GM19240 (cell line): ENCODE data around the gene HSPB6.
"Not testable (repeated sequence)": the region's sequence is repeated elsewhere in the genome, so short reads cannot be mapped to it uniquely, and the experiment has no call there.

ENCODE experiments used
- DNase-seq: peaks from one replicate; pipeline ENCODE4 v3.0.0; 2011; ENCODE audit warnings: low spot score; ENCODE audit not compliant: insufficient read length

Gene HSPB6, protein sequence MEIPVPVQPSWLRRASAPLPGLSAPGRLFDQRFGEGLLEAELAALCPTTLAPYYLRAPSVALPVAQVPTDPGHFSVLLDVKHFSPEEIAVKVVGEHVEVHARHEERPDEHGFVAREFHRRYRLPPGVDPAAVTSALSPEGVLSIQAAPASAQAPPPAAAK

DNA sequence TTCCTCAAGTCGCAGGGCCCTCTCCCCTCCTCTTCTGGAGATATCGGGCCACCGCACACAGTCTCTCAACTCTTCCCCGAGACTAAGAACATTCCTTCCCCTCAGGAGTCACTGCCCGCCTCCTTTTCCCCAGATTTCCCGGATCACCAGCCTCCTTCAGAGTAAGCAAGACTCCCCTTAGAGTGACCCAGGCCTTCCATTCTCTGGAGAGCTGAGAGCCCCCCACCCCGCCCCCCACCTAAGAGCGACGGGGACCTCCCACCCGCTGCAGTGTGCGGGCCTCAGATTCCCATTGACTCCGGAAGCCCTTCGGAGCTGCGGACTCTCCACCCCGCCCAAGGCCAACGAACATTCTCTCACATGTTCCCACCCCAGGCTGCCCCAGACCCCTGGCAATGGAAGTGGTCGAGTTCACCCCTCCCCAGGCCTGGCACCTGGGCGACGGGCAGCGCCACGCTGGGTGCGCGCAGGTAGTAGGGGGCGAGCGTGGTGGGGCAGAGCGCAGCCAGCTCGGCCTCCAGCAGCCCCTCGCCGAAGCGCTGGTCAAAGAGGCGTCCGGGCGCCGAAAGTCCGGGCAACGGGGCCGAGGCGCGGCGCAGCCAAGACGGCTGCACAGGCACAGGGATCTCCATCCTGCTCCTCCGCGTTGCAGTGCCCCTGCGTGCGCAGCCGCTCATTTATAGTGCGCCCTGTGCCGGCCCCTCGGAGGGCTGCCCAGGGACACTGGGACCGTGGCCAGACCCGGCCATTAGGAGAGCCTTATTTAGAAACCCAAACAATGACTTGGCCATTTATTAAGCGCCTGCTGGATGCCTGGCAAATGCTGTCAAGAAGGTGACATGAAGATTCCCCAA lies at the start of gene HSPB6:
Gene HSPB6 (minus strand): TSS at position 653 of the 854 bp plus-strand sequence. CDS start 21 bp downstream, at position 632.
- DNase-seq: no peak

DNA sequence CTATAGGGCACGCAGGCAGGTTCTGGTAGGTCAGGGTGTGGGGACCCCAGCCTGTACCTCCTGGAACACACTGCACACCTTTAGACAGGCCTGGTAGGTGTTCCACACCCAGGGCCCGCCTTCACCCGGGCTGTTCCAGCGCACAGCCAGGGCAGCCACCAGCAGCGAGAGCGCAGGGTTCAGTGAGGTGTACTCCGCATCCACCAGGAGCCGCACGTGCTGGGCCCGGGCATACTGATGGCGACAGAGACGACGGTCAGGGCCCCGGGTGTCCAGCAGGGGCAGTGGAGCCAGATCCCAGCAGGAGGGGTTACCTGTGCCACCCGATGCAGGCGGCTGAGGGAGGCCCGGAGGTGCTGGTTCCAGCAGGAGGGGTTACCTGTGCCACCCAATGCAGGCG lies 49.8 kb upstream of the HSPB6 start:
- no peak for DNase-seq

DNA sequence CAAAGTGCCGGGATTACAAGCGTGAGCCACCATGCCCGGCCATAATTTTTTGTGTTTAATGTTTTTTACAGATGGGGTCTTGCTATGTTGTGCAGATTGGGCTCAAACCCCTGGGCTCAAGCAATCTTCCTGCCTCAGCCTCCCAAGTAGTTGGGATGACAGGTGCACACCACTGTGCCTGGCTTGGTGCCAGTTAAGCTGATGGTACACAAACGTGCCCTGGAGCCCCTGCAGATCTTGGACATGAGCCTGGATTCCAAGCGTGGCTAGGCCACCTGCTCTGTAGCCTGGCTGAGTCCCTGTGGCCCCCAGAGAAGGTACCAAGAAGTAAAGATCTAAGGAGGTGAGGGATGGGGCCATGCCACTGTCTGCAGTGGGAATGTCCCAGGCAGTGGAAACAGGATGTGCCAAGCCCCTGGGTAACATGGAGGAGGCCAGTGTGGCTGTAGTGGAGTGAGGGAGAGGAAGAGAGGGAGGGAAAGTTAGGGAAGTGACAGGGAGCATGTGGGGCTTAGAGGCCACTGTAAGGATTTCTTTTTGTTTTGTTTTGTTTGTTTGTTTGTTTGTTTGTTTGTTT lies 48.8 kb upstream of the HSPB6 start:
- DNase-seq: no peak

DNA sequence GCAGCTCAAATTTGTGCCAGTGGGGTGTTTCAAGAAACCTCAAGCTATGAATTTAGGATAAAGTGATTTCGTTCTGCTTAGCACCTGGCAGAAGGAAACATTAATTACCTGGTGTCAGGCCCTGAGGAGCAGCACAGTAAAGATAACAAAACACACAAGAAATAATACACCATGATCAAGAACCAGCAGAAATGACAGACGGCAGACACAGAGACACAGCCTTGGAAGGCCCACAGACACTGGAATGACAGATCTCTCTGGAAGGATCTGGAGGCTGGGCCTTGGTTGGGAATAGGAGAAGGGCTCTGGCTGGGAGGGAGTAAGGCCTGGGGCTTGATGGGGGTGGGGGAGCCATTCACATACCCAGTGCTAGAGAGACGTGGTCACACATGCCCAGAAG lies 45.0 kb upstream of the HSPB6 start:
- no peak for DNase-seq

DNA sequence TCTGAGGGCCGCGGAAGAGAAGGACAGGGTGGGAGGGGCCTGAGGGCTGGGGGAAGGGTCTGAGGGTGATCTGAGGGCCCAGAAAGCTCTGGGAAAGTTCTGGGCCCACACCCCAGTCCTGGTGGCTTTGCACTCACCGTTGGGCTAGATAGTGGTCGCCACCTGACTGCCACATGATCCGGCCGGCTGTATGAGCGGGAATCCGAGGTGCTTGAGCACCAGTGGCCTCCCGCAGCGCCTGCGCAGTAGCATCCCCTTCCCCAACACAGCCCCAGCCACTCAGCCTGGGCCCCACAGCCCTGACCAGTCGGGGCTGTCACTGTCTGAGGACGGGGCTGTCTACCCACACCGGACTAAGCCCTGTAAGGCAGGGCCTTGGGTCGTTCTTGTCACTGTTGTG lies 40.8 kb upstream of the HSPB6 start:
- DNase-seq: no peak

DNA sequence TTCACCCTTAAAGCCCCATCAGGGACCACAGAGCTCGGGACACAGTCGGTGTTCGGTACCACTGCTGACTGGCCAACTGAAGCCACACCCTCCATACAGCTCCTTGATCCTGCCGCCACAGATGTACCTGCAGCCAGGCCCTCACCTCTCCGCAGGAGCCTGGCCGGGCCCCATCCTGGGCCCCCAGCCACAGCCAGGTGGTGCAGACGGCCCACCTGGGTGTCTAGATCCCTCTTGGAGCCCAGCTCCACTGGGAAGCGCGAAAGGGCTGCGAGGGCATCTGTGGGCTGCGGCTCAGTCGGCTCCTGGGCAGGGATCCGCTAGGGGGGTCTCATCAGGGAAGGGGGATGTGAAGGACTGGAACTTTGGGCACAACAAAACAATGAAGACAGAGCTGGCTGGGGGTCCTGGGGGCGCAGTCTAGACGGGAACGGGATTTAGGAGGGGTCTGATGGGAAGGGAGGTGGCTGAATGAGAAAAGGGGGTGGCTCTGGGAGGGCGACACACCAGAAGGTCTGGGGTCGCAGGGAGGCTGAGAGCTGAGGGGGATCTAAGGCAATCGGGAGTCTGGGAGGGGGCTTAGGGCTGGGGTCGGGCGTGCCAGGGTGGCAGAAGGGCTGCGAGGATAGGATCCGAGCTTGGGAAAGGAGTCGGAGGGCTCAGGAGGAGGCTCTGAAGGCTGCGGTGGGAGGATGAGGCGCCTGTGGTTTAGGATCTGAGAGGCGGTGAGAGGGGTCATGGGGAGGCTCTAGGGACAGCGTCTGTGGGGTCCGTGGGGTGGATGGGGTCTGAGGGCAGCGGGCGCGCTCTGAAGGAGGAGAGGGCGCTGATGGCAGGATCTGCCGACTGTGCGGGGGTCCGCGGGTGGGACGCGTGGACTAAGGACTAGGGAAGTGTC lies 40.1 kb upstream of the HSPB6 start:
- no peak for DNase-seq

DNA sequence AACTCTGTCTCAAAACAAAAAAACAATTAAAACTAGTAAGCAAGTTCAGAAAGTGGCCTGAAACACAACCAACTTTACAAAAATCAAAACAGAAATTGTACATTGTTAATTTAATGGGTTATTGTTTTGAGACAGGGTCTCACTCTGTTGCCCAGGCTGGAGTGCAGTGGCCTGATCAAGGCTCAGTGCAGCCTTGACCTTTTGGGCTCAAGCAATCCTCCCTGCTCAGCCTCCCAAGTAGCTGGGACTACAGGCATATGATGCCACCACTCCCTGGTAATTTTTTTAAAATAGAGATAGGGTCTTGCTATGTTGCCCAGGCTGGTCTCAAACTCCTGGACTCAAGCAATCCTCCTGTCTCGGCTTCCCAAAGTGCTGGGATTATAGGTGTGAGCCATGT lies 38.7 kb upstream of the HSPB6 start:
- not testable (repeated sequence) for DNase-seq

DNA sequence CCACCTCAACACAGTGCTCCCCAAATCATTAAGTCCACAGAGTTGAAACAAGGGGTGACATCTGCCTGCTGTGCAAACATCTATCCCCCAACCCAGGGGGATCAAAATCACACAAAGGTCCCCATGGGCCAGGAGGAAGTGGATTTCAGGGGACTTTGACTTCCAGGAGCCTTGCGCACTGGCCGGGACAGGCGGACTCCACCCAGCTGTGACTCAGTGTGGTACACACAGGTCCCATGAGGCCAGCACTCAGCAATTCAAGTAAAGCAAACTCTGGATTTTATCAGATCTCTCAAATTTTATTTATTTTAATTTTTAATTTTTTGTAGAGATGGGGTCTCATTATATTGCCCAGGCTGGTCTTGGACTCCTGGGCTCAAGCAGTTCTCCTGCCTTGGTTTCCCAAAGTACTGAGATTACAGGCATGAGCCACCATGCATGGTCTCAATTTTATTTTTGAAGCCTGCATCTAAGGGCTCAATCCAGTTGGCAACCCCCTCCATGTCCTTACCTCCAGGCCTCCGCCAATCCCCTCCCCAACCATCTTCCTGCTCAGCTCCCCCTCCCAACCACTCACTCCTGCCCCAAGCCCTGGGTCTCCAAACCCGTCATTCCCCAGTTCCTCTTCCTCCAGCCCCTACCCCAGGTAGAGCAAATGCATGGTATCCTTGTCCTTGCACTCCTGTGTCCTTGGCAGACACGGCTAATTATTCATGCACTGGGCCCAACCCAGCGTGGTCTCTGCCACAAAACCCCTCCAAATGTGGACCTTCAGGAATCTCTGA lies 36.7 kb upstream of the HSPB6 start:
- no peak for DNase-seq

DNA sequence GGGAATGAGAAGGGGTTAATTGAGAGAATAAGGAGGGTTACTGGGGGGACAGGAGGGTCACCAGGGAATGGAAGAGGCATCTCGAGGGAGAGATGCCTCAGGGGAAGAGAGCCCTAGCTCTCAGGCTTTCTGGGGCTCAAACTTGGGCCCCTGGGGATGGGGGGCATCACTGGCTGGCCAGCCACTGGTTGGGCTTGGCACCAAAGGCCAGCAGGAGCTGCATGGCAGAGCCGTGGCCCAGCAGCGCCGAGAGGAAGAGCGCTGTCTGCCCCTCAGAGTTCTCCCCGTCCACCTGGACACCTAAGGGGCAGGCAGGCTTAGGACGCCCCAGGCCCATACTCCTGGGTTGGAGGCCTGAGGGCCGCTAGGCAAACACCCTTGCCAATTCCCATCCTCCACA lies 36.1 kb upstream of the HSPB6 start:
- DNase-seq: no peak

DNA sequence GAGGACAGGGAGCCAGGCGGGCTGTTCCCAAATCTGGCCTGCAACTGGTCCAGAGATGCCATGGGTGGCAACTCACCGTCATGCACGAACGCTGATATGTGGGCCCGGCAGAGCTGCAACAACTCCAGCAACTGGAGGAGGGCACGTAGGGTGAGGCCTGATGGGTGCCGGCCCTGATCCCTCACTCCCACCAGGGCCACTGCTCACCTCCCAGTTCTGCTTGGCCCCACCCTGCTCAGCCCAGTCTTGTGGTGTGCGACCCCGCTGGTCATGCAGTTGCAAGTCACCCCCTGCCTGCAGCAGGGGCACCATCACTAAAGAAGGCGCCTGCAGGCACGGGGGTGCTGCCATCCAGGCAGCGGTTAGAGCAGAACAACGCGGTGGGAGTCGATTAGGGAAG lies 35.5 kb upstream of the HSPB6 start:
- no peak for DNase-seq

DNA sequence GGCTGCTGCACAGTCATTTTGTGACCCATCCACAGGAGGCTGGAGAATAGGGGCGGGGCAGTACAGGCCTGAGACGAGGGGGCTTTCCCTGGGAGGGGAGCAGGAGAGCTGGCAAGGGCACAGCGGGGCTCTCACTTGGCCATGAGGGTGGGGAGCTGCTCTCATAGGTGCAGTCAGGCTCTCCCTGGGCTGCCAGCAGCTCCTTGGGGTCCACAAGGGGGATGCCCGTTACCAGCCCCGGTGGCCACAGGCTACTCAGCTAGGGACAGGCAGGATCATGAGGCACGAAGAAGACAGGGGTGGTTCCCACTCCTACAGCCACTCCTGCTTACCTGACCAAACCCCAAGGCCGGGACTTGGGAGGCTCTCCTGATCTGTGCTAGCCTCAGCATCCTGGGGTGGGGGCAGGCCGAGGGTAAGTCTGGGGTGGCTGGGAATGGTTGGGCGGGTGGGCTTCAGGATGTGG lies 35.0 kb upstream of the HSPB6 start:
- no peak for DNase-seq

DNA sequence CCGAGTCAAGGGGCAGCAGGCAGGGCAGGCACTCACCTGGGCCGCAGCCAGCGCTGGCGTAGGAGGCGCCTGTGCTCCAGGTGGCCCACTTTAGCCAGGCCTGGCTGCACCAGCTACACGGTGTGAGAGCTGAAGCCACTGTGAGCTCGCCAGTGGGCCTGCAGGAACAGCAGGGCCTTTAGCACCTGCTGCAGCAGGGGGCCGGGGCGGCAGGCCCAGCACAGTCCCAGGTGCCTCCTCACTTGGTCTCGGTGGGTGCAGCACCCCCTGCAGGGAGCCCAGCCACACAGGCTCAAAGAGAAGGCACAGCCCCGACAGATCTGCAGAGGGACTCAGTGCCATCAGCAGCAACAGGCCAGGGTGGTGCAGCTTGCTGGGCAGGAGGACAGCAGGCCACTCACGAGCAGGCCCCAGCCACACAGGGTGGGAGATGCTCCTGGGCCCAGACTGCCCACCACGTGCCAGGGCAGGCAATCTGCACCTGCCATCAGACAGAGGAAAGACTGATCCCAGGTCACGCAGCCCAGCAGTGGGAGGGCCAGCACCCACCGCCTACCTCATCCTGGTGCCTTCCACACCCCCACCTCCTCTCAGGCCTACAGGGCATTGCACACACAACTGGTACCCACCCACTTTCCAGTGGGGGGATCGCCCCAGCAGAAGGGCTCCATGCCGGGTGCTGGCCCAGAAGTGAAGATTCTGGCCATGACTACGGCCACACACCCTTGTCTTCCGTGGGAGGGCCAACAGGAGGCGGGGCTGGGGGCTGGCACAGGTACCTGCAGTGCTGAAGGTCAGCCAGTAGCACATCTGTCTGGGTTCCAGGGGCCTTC lies 34.4 kb upstream of the HSPB6 start:
- no peak for DNase-seq

DNA sequence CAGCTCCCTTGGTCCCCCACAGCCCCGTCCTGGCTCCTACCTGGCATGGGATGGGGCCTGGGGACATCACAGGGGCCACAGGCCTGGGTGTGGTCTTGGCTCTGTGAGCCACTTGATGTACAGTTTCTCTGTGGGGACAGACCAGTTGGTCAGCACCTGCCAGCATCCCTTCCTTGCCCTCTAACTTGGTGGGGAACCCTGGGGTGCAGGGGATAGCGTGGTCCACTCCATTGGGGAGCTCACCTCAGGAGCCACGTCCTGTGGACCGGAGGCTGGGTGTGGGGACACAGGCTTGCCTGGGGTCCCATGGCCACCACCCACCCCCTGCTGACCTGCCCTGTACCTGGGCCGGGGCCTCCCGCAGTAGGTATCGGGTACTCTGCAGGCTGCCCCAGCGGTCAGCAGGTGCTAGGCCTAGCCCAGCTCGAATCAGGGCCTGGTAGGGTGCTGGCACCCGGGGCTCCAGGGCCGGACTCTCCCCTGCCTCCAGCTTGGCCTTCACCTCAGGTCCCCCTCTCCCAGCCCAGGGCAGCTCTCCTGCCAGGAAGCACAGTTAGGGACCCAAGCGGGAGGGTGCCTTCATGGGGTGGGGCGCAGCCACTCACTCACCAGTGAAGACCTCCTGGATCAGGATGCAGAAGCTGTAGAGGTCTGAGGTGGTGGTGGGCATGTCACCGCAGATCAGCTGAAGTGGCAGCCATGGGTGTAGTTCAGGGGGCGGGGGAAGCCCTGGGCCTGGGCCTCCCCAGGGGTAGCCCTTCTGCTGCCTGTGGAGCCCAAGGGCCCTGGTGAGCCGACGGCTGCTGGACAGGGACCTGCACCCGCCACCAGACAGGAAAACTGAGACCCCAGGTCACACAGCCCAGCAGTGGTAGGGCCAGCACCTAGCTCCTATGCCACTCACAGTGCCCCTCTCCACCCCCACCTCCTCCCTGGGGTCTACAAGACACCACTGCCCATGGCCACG lies 33.4 kb upstream of the HSPB6 start:
- no peak for DNase-seq

DNA sequence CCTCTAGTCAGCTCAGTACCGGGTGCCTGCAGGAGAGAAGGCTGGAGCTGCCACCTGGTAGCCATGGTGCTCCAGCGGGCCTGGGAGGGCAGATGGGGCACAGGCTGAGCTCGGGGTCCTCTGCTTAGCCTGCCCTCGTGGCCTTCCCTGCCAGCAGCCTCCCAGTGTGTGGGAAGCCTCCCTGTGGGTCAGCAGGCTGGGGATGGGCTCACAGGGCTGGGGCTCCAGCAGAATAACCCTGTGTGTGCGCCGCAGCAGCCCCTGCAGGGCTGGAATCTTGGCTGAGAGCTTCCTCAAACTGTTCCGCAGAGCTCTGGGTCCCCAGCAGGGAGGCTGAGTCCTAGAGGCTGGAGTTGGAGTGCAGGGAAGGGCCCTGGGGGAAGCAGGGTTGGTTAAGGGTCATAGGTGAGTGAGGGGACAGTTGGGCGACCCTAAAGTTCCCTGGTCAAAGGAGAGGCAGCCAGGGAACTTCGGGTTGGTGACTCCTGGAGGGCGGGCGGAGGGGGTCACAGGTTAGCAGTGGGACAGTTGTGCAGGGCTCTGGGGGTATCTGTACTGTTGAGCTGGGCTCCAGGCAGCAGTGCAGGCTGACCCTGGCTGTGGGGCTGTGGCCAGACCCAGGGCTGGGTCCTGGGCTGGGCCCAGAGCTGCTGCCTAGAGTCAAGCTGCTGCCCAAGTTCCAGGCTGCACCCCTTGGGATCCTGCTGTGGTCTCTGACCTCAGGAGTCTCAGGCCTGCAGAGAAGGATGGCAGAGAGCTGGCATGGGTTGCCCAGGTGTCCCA lies 32.6 kb upstream of the HSPB6 start:
- DNase-seq: no peak

DNA sequence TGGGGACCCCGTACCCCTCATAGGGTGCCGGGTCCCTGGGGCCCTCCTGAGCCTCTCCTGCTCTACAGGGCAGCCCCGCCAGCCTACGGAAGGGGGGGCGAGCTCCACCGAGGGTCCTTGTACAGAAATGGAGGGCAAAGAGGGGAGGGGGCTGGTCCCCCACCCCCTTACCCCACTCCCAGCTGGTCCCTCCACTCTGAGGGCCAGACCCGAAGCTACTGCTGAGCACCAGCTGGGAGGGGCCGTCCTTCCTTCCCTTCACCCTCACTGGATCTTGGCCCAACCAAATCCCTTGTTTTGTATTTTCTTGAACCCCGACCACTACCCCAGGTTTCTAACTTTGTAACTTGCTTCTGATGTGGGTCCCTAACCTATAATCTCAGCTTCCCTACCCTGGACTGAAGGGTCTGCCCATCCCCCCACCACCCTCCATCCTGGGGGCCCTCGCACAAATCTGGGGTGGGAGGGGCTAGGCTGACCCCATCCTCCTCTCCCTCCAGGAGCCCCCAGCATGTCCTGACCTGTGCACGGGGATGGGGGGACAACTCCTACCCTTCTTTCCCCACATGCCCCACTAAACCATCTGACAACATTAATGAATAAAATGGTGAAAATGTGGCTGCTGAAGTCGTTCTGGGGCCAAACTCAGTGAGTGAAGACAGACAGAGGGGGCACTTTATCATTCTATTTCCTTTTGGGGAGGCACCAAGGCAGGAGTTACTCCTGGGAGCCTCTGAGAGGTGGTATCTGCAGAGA lies 31.6 kb upstream of the HSPB6 start:
- no peak for DNase-seq

DNA sequence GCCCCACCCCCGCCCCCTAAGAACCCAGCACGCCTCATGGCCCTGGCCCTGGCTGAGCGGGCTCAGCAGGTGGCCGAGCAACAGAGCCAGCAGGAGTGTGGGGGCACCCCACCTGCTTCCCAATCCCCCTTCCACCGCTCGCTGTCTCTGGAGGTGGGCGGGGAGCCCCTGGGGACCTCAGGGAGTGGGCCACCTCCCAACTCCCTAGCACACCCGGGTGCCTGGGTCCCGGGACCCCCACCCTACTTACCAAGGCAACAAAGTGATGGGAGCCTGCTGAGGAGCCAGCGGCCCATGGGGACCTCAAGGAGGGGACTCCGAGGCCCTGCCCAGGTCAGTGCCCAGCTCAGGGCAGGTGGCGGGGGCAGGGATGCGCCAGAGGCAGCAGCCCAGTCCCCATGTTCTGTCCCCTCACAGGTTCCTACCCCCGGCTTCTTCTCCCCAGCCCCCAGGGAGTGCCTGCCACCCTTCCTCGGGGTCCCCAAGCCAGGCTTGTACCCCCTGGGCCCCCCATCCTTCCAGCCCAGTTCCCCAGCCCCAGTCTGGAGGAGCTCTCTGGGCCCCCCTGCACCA lies 30.5 kb upstream of the HSPB6 start:
- no peak for DNase-seq
